HepG2 (cell line): Measurements from ENCODE around the gene EPHA10.

Source experiments
- DNMT1 ChIP-seq: sonication (generic); formaldehyde crosslinking; IDR thresholded peaks from 2 replicates; pipeline ENCODE4 v1.5.1; 2020; ENCODE audit warnings: mild to moderate bottlenecking, missing genetic modification reagents
- FOXA1 ChIP-seq, 2 experiments: fragments of 450-650 bp in 1 of 2; sonication (generic) in 1 of 2; formaldehyde crosslinking in 1 of 2; IDR thresholded peaks; 2 replicates each; pipeline versions ENCODE4 v1.4.0 to v1.6.1; 2016 to 2020; ENCODE audit warnings: missing genetic modification reagents in 1 of 2
- HNRNPUL1 ChIP-seq: fragments of 200-400 bp; formaldehyde crosslinking; IDR thresholded peaks from 2 replicates; pipeline ENCODE4 v1.6.1; 2017; ENCODE audit warnings: low read depth, mild to moderate bottlenecking, low read length, moderate library complexity
- MXI1 ChIP-seq: IDR thresholded peaks from 3 replicates; pipeline ENCODE4 v1.6.1; 2012; ENCODE audit warnings: low read depth, low read length, inconsistent platforms, borderline replicate concordance
- POLR2A ChIP-seq, 2 experiments: IDR thresholded peaks; 2 replicates each; pipeline ENCODE4 v1.6.1; 2011; ENCODE audit warnings: low read depth in 2 of 2, low read length in 2 of 2, mild to moderate bottlenecking in 1 of 2, moderate library complexity in 1 of 2; ENCODE audit not compliant: insufficient read depth in 1 of 2
- TBP ChIP-seq: sonication (generic); formaldehyde crosslinking; IDR thresholded peaks from 2 replicates; pipeline ENCODE4 v1.5.0; 2020; ENCODE audit warnings: missing genetic modification reagents
- THYN1 ChIP-seq: sonication (generic); formaldehyde crosslinking; IDR thresholded peaks from 2 replicates; pipeline ENCODE4 v1.8.1; 2023; ENCODE audit warnings: low read depth, mild to moderate bottlenecking, moderate library complexity, missing genetic modification reagents, borderline replicate concordance
- TF ChIP-seq, protein P1 (sequence below): sonication (generic); formaldehyde crosslinking; IDR thresholded peaks from 2 replicates; pipeline ENCODE4 v1.5.0; 2020; ENCODE audit warnings: mild to moderate bottlenecking, missing genetic modification reagents, moderate library complexity
- TF ChIP-seq, protein P2 (sequence below): sonication (generic); formaldehyde crosslinking; IDR thresholded peaks from one replicate; pipeline ENCODE4 v1.5.1; 2020; ENCODE audit warnings: mild to moderate bottlenecking, missing genetic modification reagents; ENCODE audit errors: not compliant biosample characterization
- TF ChIP-seq, protein P3 (sequence below), 2 experiments: sonication (generic) in 1 of 2; formaldehyde crosslinking in 1 of 2; IDR thresholded peaks; 2 replicates each; pipeline versions ENCODE4 v1.5.1 to v1.6.1; 2011 to 2020; ENCODE audit warnings: borderline replicate concordance in 1 of 2, low read depth in 1 of 2, low read length in 1 of 2, mild to moderate bottlenecking in 1 of 2, missing genetic modification reagents in 1 of 2, moderate library complexity in 1 of 2
- TF ChIP-seq, protein P4 (sequence below), 2 experiments: IDR thresholded peaks; 2 replicates each; pipeline ENCODE4 v1.6.1; 2011 to 2012; ENCODE audit warnings: low read length in 2 of 2, borderline replicate concordance in 1 of 2, low read depth in 1 of 2, mild to moderate bottlenecking in 1 of 2, moderate library complexity in 1 of 2

DNA sequence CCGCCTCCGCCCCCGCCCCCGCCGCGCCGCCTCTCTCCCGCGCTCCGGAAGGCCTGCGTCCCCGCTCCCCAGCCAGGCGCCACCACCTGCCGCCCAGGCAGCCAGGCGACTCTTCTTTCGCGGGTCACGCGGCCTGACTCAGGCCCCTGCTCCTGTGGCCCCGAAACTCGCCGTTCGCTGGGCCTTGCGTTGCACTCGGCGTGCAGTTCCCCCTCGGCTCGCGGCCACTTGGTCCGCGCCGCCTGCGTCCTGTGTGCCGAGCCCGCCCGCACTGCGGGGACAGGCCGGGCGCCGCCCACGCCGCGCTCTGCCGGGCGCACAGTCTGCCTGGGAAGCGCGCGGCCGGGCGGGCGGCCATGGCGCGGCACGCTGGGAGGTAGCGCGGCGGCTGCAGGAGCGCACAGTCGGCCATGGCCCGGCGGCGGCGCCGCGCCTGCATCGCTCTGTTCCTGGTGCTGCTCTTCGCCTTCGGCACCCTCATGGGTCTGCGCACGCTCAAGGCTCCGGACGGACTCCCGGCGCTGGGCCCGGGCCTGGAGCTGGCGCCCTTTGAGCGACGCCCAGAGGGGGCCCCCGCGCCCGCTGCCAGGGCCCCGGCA, 29.0 kb upstream of the EPHA10 start, which contains the start of gene MANEAL:
- TF ChIP-seq MXI1, result peak; percentile 54; the same call in 1 of the 3 replicates
- peak in 1 of 2 experiments; percentile 68; a peak in 2 of 4 replicates for TF ChIP-seq POLR2A (IDR thresholded peaks at IDR 0.05; ENCODE audit: insufficient read depth in 1 of 2, low read depth in 2 of 2, low read length in 2 of 2)
- TF ChIP-seq, protein P1, sequence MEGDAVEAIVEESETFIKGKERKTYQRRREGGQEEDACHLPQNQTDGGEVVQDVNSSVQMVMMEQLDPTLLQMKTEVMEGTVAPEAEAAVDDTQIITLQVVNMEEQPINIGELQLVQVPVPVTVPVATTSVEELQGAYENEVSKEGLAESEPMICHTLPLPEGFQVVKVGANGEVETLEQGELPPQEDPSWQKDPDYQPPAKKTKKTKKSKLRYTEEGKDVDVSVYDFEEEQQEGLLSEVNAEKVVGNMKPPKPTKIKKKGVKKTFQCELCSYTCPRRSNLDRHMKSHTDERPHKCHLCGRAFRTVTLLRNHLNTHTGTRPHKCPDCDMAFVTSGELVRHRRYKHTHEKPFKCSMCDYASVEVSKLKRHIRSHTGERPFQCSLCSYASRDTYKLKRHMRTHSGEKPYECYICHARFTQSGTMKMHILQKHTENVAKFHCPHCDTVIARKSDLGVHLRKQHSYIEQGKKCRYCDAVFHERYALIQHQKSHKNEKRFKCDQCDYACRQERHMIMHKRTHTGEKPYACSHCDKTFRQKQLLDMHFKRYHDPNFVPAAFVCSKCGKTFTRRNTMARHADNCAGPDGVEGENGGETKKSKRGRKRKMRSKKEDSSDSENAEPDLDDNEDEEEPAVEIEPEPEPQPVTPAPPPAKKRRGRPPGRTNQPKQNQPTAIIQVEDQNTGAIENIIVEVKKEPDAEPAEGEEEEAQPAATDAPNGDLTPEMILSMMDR (CRISPR knock-in tag), result no peak
- no peak for TF ChIP-seq TBP
- TF ChIP-seq, protein P2, sequence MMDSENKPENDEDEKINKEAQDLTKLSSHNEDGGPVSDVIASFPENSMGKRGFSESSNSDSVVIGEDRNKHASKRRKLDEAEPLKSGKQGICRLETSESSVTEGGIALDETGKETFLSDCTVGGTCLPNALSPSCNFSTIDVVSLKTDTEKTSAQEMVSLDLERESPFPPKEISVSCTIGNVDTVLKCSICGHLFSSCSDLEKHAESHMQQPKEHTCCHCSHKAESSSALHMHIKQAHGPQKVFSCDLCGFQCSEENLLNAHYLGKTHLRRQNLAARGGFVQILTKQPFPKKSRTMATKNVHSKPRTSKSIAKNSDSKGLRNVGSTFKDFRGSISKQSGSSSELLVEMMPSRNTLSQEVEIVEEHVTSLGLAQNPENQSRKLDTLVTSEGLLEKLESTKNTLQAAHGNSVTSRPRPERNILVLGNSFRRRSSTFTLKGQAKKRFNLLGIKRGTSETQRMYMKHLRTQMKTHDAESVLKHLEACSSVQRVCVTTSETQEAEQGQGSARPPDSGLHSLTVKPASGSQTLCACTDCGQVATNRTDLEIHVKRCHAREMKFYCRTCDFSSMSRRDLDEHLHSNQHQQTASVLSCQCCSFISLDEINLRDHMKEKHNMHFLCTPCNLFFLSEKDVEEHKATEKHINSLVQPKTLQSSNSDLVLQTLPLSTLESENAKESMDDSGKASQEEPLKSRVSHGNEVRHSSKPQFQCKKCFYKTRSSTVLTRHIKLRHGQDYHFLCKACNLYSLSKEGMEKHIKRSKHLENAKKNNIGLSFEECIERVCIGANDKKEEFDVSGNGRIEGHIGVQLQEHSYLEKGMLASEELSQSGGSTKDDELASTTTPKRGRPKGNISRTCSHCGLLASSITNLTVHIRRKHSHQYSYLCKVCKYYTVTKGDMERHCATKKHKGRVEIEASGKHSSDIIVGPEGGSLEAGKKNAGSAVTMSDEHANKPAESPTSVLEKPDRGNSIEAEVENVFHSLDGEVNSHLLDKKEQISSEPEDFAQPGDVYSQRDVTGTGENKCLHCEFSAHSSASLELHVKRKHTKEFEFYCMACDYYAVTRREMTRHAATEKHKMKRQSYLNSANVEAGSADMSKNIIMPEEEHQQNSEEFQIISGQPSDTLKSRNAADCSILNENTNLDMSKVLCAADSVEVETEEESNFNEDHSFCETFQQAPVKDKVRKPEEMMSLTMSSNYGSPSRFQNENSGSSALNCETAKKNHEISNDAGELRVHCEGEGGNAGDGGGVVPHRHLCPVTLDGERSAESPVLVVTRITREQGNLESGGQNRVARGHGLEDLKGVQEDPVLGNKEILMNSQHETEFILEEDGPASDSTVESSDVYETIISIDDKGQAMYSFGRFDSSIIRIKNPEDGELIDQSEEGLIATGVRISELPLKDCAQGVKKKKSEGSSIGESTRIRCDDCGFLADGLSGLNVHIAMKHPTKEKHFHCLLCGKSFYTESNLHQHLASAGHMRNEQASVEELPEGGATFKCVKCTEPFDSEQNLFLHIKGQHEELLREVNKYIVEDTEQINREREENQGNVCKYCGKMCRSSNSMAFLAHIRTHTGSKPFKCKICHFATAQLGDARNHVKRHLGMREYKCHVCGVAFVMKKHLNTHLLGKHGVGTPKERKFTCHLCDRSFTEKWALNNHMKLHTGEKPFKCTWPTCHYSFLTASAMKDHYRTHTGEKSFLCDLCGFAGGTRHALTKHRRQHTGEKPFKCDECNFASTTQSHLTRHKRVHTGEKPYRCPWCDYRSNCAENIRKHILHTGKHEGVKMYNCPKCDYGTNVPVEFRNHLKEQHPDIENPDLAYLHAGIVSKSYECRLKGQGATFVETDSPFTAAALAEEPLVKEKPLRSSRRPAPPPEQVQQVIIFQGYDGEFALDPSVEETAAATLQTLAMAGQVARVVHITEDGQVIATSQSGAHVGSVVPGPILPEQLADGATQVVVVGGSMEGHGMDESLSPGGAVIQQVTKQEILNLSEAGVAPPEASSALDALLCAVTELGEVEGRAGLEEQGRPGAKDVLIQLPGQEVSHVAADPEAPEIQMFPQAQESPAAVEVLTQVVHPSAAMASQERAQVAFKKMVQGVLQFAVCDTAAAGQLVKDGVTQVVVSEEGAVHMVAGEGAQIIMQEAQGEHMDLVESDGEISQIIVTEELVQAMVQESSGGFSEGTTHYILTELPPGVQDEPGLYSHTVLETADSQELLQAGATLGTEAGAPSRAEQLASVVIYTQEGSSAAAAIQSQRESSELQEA (CRISPR knock-in tag), result no peak
- no peak for TF ChIP-seq THYN1
- TF ChIP-seq, protein P3, sequence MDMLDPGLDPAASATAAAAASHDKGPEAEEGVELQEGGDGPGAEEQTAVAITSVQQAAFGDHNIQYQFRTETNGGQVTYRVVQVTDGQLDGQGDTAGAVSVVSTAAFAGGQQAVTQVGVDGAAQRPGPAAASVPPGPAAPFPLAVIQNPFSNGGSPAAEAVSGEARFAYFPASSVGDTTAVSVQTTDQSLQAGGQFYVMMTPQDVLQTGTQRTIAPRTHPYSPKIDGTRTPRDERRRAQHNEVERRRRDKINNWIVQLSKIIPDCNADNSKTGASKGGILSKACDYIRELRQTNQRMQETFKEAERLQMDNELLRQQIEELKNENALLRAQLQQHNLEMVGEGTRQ (IDR thresholded peaks at IDR 0.05; ENCODE audit: low read depth, low read length), result no peak
- TF ChIP-seq, protein P3 (CRISPR knock-in tag; IDR thresholded peaks at IDR 0.05; ENCODE audit: borderline replicate concordance), result no peak
- no peak for TF ChIP-seq FOXA1 (IDR thresholded peaks at IDR 0.05)
- TF ChIP-seq FOXA1 (CRISPR knock-in tag; IDR thresholded peaks at IDR 0.05), result no peak
- TF ChIP-seq HNRNPUL1, result no peak
- no peak for TF ChIP-seq DNMT1
- TF ChIP-seq, protein P4, sequence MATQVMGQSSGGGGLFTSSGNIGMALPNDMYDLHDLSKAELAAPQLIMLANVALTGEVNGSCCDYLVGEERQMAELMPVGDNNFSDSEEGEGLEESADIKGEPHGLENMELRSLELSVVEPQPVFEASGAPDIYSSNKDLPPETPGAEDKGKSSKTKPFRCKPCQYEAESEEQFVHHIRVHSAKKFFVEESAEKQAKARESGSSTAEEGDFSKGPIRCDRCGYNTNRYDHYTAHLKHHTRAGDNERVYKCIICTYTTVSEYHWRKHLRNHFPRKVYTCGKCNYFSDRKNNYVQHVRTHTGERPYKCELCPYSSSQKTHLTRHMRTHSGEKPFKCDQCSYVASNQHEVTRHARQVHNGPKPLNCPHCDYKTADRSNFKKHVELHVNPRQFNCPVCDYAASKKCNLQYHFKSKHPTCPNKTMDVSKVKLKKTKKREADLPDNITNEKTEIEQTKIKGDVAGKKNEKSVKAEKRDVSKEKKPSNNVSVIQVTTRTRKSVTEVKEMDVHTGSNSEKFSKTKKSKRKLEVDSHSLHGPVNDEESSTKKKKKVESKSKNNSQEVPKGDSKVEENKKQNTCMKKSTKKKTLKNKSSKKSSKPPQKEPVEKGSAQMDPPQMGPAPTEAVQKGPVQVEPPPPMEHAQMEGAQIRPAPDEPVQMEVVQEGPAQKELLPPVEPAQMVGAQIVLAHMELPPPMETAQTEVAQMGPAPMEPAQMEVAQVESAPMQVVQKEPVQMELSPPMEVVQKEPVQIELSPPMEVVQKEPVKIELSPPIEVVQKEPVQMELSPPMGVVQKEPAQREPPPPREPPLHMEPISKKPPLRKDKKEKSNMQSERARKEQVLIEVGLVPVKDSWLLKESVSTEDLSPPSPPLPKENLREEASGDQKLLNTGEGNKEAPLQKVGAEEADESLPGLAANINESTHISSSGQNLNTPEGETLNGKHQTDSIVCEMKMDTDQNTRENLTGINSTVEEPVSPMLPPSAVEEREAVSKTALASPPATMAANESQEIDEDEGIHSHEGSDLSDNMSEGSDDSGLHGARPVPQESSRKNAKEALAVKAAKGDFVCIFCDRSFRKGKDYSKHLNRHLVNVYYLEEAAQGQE (IDR thresholded peaks at IDR 0.05; ENCODE audit: borderline replicate concordance in 1 of 2, low read depth in 1 of 2, low read length in 2 of 2), result no peak
